Skin of body (tissue), 2 donors: ENCODE measurements around the gene SLC22A1. TPM values are rescaled to one million over a fixed set of nuclear protein-coding genes. Genes with fewer than 3 reads are reported as not detected.
A peak's percentile ranks its signal among the peaks of the same experiment; 100 is the strongest.
"Not testable (repeated sequence)": the region's sequence is repeated elsewhere in the genome, so short reads cannot be mapped to it uniquely, and the experiment has no call there.

ENCODE experiments used
- DNase-seq: peaks from one replicate; lab custom pipeline; 2025; lab: John Stamatoyannopoulos, UW
- total RNA-seq: library from RNA; depleted of rRNA; stranded (reverse); fragments of >200 nt; gene quantifications from one replicate; pipeline ENCODE4 v1.2.3, GENCODE V29; 2014

The SLC22A1 gene
- total RNA-seq: 0.59 TPM

DNA sequence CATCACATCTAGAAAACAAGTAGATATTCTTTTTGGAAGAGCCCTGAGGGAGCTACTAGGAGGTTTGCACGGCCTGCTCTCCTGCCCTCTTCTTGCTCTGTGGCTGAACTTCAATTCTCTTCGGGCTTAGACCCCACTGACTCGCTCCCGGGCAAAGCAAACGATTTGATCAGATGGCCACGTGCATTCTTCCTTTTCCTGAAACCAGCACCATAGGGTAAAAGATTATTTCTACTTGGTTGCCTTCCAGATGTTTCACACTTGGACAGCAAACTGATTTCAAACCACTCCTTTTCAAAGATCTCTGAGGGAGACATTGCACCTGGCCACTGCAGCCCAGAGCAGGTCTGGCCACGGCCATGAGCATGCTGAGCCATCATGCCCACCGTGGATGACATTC, at the start of gene SLC22A1:
Gene SLC22A1, plus strand, starts transcription at position 258 of the 400 bp plus-strand sequence. Its CDS starts 121 bp downstream, at position 379.
- DNase-seq: no peak

DNA sequence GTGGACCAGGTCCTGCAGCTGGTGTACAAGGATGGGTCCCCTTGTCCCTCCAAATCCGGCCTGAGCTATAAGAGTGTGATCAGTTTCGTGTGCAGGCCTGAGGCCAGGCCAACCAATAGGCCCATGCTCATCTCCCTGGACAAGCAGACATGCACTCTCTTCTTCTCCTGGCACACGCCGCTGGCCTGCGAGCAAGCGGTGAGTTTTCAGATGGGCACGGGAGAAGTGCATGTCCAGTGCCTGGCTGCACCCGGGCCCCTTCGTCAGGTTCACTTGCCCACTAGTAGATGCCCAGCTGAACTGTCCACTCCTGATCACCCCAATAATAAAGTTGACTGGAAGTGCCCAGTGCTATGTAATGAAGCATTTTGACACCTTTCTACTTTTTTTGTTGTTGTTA, 48.3 kb upstream of the SLC22A1 start:
- DNase-seq: no peak

DNA sequence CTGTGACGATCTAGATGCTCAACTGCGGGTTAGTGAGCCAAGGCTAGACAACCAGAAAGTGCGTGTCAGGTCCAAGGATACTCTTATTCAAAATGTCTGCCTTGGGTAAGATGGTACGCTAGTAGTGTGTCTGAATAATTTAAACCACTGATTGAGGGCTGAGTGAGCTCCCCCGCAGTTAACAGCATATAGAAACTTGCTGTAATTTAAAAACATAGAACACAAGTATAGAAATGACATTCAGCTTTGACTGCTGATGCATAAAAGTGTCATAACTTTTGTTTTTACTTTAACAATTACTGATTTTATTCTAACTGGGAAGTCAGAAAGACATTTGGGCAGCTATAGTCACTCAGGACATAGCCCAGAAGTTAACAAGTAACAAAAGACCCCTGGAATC, 45.6 kb upstream of the SLC22A1 start:
- no peak for DNase-seq

DNA sequence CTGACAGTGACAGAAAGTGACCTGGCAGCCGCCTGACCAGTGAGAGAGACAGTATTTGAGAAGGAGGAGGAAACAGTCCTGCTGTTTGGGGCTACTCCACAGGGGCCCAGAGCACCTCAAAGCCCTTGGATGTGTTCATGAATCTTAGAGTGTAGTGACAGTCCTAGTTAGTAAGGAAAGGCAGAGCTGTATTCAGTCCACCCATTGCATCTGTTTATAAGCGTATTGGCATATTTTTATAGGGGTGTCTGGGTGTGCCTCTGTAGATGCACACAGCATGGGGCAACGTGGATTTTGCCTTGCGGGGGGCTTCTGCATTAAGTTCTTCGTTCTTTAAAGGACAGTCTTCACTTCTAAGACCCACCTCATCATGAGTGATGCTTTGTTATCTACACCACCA, 44.6 kb upstream of the SLC22A1 start:
- DNase-seq: no peak

DNA sequence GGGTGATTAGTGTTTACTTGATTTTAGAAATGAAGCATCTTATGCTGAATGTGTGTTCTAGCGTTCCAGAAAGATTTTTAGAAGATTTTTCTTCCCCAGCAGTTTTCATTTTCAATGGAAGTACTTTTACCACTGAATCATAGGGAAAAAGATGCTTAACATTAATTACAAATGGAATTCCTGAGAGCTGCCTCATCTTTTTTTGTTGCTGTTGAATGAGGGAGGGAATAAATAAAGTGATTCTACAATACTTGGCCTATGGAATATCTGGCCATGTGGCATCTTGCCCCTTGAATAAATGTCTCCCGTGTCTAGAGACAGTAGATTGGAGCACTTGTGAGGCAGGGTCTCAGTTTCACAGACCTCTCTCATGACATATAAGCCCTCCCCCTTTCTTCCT, 44.1 kb upstream of the SLC22A1 start:
- DNase-seq: no peak

DNA sequence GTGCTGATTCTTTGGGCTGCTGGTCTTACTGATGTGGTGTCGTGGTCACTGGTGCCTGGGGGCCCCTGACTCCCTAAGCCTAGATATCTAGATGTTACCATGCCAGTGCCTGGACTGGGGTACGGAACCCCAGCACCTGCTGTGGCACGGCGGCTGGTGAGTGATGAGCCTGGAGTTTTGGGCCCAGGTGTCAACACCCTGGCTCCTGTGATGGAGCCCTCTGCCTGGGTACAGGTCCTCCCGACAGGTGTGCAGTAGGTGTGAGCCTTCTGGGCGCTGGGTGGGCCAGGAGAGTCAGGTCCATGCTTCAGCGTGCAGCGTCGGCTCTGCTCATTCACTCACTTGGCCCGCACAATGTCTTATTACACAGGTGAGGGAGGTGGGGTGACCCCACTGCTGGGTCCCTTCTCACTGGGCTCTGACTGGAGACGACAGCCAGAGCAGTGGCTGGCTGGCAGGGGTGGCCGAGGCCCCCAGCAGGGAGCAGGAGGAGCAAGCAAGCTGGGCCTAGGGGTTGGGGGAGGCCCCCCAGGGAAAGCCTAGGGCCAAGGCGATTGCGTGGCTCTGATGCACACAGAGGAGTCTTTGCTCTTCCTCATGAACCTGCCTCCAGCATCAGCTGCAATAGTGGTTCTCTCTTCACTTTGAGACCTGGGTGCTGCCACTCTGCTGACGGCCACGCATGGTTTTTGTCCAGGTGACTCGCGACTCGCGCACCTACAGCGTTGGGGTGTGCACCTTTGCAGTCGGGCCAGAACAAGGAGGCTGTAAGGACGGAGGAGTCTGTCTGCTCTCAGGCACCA, 42.5 kb upstream of the SLC22A1 start:
- no peak for DNase-seq

DNA sequence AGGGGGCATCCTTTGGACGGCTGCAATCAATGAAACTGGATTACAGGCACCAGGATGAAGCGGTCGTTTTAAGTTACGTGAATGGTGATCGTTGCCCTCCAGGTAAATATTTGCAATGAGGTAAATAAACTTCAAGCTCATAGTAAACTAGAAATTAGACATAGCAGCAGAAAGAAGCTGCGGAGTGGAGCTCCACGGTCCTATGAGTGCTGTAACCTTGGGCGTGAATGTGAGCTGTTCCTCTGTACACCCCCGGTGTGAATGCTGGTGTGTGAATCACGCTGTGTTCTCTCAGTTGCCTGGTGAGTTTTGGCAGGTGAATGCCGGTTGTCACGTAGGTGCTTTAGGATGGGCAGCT, 42.0 kb upstream of the SLC22A1 start:
- DNase-seq: no peak

DNA sequence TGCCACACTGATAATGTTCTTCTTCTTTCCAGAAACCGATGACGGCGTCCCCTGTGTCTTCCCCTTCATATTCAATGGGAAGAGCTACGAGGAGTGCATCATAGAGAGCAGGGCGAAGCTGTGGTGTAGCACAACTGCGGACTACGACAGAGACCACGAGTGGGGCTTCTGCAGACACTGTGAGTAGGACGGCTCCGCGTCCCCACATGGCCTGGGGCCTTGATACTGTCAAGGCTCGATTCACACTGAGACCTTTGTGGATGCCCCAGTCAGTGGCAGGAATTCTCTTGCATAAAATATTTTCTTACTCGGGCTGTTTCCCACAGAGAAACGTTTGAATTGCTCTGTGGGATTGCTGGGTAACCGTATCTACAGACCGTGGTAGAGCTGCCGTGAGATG, 41.5 kb upstream of the SLC22A1 start:
- DNase-seq: no peak

DNA sequence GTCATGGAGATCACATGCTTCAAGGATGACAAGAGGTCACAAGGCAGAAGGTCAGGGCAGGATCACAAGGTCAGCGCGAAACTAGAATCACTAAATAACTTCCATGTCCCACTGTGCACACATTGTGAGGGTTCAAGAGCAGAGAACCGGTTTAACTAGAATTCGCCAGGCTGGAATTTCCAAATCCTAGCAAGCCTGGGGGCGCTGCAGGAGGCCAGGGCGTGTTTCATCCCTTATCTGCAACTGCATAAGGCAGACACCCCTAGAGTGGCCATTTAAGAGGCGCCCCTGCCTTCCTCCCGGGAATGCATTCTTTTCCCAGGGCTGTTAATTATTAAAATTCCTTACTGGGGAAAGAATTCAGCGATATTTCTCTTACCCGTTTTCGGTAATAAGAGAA, 40.2 kb upstream of the SLC22A1 start:
- DNase-seq: no peak

DNA sequence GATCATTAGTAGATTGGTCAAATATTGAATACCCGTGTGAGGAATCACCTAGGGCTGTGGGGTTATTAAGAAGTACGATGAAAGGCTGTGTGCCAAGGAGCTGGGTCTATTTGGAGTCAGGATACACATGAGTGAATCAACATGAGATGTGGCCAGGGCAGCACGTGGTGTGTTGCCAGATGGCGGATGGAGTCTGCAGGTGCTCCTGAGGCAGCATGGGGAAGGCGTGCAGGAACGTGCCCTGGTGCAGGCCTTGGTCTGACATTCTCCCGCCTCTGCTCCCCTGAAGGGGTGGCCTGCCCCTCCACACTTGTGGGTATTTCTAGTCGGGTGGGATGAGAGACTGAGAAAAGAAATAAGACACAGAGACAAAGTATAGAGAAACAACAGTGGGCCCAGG, 39.0 kb upstream of the SLC22A1 start:
- no peak for DNase-seq

DNA sequence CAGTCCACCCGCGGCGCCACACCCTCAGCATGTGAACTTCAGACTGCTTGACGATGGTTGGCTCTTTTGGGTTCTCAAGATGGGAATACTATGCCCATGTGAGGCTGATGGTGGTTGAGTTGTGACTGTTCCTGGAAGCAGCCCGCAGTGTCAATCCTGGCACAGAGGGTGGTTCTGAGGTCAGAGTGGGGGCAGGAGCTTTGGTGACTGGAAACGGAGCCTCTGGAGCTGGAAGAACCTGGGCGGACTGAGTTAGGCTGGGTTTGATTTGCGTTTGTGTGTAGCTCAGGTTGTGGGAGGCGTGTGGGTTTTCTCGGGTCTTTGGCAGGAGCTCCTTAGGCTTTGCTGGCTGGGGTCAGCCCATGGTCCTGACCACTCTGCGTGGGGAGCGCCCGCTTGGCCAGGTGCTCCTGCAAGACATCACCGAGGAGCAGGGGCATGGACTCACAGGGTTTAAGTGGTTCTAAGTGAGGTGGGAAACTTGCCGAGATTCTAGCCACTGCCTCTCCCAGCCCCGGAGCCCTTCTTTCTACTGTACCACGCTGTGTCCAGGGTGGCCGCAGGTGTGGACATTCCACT, 37.3 kb upstream of the SLC22A1 start:
- DNase-seq: no peak

DNA sequence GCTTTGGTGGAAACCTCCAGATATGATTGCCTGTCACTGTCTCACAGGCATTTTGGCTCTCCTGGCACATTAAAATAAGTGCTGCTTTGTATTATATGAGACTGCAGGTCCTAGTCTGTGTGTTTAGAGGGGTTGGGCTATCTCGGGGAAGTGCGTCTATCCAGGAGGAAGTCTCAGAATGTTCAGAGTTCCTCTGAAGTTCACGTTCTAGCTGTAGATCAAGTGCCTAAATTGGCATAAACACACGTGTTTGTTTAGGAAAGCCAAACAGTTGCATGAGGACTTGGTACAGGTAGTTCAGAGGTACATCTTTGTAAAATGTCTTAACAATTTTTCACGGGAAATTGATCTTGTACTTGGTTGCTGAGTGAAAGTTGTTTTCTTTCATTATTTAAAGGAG, 36.4 kb upstream of the SLC22A1 start:
- DNase-seq: no peak

DNA sequence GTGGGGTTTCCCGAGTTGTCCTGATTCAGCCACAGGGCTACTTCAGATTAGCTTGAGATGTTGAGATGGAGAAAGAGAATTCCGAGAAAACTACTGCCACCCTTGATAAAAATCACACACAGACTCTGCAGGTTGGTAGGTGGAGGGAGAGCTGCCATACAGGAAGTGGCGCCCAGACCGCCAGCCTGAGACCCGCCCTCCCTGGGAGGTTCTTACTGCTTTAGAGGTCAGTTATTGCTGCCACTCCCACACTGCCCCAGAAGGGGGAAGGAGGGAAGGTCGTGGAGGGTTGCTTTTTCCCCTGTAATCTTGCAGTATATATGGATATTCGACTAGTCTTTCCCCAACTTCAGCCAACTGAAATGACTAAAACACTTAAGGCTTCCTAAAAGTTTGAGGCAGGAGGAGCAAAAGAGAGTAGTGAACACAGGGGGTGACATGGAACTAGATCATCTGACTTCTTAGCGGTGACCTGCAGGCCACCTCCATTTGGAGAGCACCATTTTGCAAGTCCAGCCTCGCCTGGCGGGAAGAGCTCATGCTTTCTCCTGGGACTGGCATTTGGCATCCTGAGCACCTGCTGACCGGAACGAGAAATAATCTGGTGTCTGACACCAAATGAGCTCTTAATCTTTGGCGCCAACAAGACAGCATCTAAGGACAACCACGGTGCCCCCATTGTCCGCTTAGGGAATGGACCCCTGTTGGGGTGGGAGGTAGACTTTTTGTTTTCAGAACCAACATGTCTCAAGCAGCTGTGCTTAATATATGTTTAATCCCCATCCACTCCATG, 35.7 kb upstream of the SLC22A1 start:
- no peak for DNase-seq

DNA sequence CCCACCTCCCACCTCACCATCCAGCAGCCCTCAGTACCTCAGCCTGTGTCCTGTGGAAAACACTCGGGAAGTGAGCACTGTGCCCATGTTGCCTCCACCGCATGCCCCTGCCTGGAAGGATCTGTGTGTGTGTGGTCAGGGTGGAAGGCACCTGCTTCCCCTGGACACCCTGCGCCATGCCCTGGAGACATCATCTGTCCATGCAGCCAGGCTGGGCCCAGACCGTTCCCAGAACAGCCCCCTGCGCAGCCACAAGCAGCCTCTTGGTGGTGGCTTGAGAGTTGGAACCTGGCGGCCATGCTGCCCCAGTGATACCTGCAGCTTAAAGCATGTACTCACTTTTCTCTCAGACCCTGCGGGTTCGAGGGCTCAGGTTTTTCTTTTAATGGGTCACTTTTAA, 34.9 kb upstream of the SLC22A1 start:
- no peak for DNase-seq

DNA sequence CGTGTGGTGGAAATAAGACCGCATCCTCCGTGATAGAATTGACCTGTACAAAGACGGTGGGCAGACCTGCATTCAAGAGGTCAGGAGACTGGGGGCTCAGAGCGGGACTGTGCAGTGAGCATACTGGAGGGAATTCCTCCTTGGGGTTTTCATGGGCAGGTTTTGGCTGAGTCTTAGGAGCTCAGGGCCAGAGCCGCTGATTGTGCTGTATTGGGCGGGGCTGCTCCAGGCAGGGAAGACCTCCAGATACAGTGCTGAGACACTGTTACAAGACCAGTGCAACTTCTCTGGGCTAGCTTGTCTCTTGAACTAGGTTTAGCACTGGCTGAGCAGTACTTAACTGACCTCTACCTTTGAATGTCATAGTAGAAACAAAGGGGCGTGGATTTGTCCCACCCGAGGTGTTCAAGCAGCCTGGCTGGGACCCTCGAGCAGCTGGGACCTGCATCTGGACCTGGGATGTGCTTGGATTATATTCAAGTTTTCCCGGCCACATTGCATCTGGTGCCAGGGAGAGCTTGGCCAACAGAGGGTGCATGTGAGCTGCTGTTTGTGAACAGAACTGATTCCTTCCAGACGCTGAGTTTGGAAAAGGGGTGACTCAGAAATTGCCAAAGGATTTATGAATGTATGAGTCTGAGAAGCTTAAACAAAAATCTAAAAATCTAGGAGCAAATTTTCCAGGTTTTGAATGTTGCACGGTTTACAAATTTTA, 33.4 kb upstream of the SLC22A1 start:
- DNase-seq: peak; percentile 87

DNA sequence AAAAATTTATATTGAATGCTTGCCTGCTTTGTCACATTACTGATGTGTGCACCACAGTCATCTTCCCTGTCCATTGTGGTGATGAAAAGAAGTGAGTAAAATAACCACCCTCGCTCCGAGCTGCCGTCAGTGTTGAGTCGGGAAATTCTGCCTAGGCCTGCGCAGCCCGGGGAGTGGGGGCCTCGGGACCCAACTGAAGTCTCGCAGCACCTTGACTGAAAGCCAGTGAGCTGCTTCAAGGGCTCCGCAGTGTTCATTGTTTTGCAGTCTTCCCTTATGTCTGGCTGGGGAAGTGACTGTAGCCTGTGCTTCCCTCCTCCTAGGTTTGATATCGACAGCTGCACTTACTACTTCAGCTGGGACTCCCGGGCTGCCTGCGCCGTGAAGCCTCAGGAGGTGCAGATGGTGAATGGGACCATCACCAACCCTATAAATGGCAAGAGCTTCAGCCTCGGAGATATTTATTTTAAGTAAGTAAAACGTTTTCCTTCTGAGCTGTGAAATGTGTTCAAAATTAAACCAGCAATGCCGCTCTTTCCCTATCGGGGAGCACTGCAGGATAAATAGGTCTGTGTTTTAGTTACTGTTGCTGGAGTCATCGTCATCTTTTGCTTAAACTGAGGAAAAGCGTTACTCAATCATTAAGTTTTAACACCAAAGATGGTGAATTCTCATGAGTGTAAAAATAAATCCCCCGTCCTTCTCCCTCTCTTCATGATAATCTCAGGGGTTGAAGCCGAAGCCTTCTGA, 32.7 kb upstream of the SLC22A1 start:
- DNase-seq: no peak

DNA sequence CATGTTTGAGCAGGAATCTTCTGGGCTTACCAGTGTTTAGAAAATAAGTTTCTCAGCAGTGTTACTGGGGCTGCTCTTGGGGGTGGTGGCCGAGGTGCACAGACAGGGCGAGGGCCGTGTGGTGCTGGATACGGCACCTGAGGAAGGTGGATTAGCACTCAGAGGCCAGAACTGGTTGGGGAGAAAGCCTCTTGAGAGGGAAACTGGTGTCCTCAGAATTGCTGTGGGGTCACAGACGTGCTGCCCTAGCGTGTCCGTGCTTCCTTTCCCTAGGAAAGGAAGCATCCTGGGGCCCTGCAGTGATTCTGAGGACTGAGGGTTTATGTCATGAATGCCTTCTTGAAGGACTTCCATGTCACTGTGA, 32.1 kb upstream of the SLC22A1 start:
- DNase-seq: no peak

DNA sequence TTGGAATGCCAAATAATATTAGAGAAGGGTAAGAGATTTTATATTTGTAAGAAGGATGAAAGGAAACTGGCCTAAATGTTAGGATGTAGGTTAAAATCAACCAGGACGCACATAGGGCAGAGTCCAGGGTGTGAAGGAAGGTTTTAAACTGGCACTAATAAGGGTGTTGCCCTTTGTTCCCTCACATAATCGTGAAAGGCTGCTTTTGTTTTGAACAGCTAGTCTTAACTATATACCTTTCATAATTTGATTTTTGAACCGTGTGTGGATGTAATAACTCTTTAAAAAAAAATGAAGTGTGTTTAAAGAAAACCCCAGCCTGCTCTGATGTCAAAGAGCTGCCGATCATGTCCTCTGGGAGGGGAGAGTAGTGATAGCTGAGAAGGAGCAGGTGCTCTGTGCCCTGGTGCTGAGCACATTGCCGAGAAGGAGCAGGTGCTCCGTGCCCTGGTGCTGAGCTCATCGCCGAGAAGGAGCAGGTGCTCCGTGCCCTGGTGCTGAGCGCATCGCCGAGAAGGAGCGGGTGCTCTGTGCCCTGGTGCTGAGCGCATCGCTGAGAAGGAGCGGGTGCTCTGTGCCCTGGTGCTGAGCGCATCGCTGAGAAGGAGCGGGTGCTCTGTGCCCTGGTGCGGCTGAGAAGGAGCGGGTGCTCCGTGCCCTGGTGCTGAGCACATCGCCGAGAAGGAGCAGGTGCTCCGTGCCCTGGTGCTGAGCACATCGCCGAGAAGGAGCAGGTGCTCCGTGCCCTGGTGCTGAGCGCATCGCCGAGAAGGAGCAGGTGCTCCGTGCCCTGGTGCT, 31.0 kb upstream of the SLC22A1 start:
- not testable (repeated sequence) for DNase-seq

DNA sequence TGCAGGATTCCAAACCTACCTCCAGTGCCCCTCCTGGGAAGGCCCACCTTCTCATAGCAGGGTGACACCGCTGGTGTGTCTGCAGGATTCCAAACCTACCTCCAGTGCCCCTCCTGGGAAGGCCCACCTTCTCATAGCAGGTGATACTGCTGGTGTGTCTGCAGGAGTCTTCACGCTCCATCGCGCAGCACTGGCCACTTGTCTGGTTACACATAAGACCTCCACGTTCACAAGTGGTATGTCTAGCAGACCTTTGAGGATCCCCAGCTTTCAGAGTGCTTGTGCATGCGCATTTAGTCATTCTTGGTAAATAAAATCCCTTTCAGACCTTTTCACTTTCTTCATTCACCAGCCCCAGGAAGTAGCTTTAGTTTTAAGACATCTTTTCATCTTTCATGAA, 29.4 kb upstream of the SLC22A1 start:
- DNase-seq: not testable (repeated sequence)

DNA sequence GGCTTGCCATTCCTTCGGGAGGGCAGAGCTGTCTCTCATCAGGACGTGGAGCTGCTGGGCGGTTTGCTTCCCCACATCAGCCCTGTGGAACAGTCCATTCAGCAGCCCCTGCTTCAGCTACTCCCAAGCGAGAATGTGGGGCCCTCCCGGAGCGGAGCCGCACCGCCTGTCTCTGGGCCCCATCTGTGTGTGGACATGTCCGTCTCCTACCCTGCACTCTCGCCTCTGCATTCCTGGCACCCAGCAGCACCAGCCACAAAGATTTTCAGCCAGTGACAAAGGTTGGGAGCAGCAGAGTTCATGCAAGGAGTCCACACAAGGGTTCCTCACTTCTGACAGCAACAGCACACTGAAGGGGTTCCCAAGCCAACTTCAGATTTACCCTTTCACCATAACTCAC, 29.0 kb upstream of the SLC22A1 start:
- no peak for DNase-seq
